Neural crest cell (in vitro differentiated cells): ENCODE measurements around the gene CNGB1. TPM values are rescaled to one million over a fixed set of nuclear protein-coding genes. Genes with fewer than 3 reads are reported as not detected.
A peak's percentile ranks its signal among the peaks of the same experiment; 100 is the strongest.

Source experiments
- DNase-seq: peaks from one replicate; pipeline ENCODE4 v3.0.0; 2021; ENCODE audit warnings: low read depth, mixed read lengths, low spot score
- H3K27ac Mint-ChIP-seq: one replicate; pipeline ENCODE4 v1.8.0; 2021; ENCODE audit warnings: mild to moderate bottlenecking, mixed read lengths; ENCODE audit not compliant: unreplicated experiment
- H3K27me3 Mint-ChIP-seq: 2 replicates; pipeline ENCODE4 v1.8.0; 2021; ENCODE audit warnings: low read depth, mild to moderate bottlenecking, mixed read lengths
- H3K36me3 Mint-ChIP-seq: 2 replicates; pipeline ENCODE4 v1.8.0; 2021; ENCODE audit warnings: low read depth, mild to moderate bottlenecking, mixed read lengths
- H3K4me1 Mint-ChIP-seq: 2 replicates; pipeline ENCODE4 v1.8.0; 2021; ENCODE audit warnings: mixed read lengths
- H3K4me3 Mint-ChIP-seq: one replicate; pipeline ENCODE4 v1.8.0; 2021; ENCODE audit warnings: mild to moderate bottlenecking, mixed read lengths
- H3K9me3 Mint-ChIP-seq: 2 replicates; pipeline ENCODE4 v1.8.0; 2021; ENCODE audit warnings: mixed read lengths
- CTCF ChIP-seq: fragments of 200-600 bp; sonication (generic); conservative IDR thresholded peaks from 2 replicates; pipeline ENCODE4 v1.5.0; 2021; ENCODE audit warnings: antibody characterized with exemption, mild to moderate bottlenecking
- total RNA-seq: library from RNA; stranded (reverse); gene quantifications from 2 replicates; pipeline ENCODE4 v1.2.1, GENCODE V29; 2021

The CNGB1 gene
- total RNA-seq, 1 donor from 2014 or later, result 0.21 TPM

- no peak for DNase-seq
- H3K27ac Mint-ChIP-seq, result no peak overlapping the region
- H3K4me3 Mint-ChIP-seq, result no peak overlapping the region
- no peaks in the 10 kb centered on the region for H3K9me3 Mint-ChIP-seq
- H3K36me3 Mint-ChIP-seq, result no peaks in the 10 kb centered on the region
- peaks cover 15% of the 10 kb centered on the region for H3K27me3 Mint-ChIP-seq
- H3K4me1 Mint-ChIP-seq, result peaks cover 4% of the 10 kb centered on the region
- TF ChIP-seq CTCF, result no peak
Observed at GRCh38 chr16:57992084-57992483, 21.2 kb upstream of the CNGB1 start.

- Mint-ChIP-seq H3K4me3 (no peak overlapping the region), H3K36me3 (no peaks in the 10 kb centered on the region)
- no peak for DNase-seq
Observed at GRCh38 chr16:57991551-57992059, 20.7 kb upstream of the CNGB1 start.

GRCh38 chr16:57988929-57989328 lies 18.0 kb upstream of the CNGB1 start:
- H3K4me1 Mint-ChIP-seq, result peaks cover 8% of the 10 kb centered on the region
- no peak overlapping the region for H3K4me3 Mint-ChIP-seq
- H3K27me3 Mint-ChIP-seq, result peaks cover 47% of the 10 kb centered on the region
- no peak overlapping the region for H3K27ac Mint-ChIP-seq
- no peak for DNase-seq
- TF ChIP-seq CTCF, result no peak
- H3K36me3 Mint-ChIP-seq, result no peaks in the 10 kb centered on the region
- H3K9me3 Mint-ChIP-seq, result no peaks in the 10 kb centered on the region

More at GRCh38 chr16:57991551-57992059, 20.7 kb upstream of the CNGB1 start:
- Mint-ChIP-seq H3K27ac (no peak overlapping the region), H3K4me1 (peaks cover 4% of the 10 kb centered on the region), H3K27me3 (peaks cover 20% of the 10 kb centered on the region), H3K9me3 (no peaks in the 10 kb centered on the region)
- TF ChIP-seq CTCF, result no peak

- no peak for DNase-seq
- Mint-ChIP-seq H3K4me1 (peaks cover 8% of the 10 kb centered on the region), H3K4me3 (peak overlapping the region; percentile 44), H3K27ac (no peak overlapping the region), H3K9me3 (no peaks in the 10 kb centered on the region), H3K36me3 (no peaks in the 10 kb centered on the region), H3K27me3 (peaks cover 49% of the 10 kb centered on the region)
- TF ChIP-seq CTCF, result no peak
Observed at GRCh38 chr16:57987441-57988177, 16.7 kb upstream of the CNGB1 start.

- Mint-ChIP-seq H3K27me3 (peaks cover 52% of the 10 kb centered on the region), H3K27ac (no peak overlapping the region), H3K4me1 (peaks cover 8% of the 10 kb centered on the region), H3K4me3 (peak overlapping the region; percentile 38), H3K9me3 (no peaks in the 10 kb centered on the region), H3K36me3 (no peaks in the 10 kb centered on the region)
- DNase-seq, result no peak
- TF ChIP-seq CTCF, result no peak
Observed at GRCh38 chr16:57986196-57986595, 15.3 kb upstream of the CNGB1 start.
